IMR-90 (cell line): ENCODE measurements around the gene PDILT. TPM values are rescaled to one million over a fixed set of nuclear protein-coding genes. Genes with fewer than 3 reads are reported as not detected.

Experiments used
- ATAC-seq: fragments of 200-7000 bp; cut with Tn5 transposase; 2 replicates; pipeline ENCODE4 v1.9.1; 2020; ENCODE audit warnings: low read depth, mild to moderate bottlenecking, moderate library complexity
- BruUV-seq: library from RNA; stranded (reverse); fragments of 400-500 nt; replicated peaks from 2 replicates; lab custom pipeline; 2021; lab: Mats Ljungman, UMichigan
- CTCF ChIA-PET: fragments of 300-600 bp; formaldehyde crosslinking; extraction: SDS; loops from one replicate; lab custom pipeline; 2021; ENCODE audit warnings: antibody characterized with exemption; lab: Yijun Ruan, JAX
- POLR2A ChIA-PET: fragments of 300-600 bp; sonication (Branson Sonifier 250); formaldehyde crosslinking; loops from one replicate; lab custom pipeline; 2022; ENCODE audit warnings: antibody characterized with exemption; ENCODE audit not compliant: unreplicated experiment; lab: Charles Lee
- DNase-seq: peaks from one replicate; pipeline ENCODE4 v3.0.0; 2013
- H2AFZ ChIP-seq: replicated peaks from 2 replicates; pipeline ENCODE3; 2013; ENCODE audit warnings: low read length, mild to moderate bottlenecking; ENCODE audit not compliant: poor library complexity
- H2AK5ac ChIP-seq: 2 replicates; pipeline ENCODE4 v1.6.1; 2013; ENCODE audit warnings: low read depth, low read length, inconsistent platforms
- H2AK9ac ChIP-seq: replicated peaks from 2 replicates; pipeline ENCODE3; 2013; ENCODE audit warnings: mild to moderate bottlenecking, low read depth, low read length, moderate library complexity; ENCODE audit not compliant: poor library complexity
- H2BK120ac ChIP-seq: 2 replicates; pipeline ENCODE4 v1.6.1; 2013; ENCODE audit warnings: low read depth, low read length, inconsistent platforms
- H2BK15ac ChIP-seq: 3 replicates; pipeline ENCODE4 v1.6.1; 2013; ENCODE audit warnings: low read depth, low read length, inconsistent platforms
- H2BK20ac ChIP-seq: 2 replicates; pipeline ENCODE4 v1.6.1; 2013; ENCODE audit warnings: low read depth, mild to moderate bottlenecking, inconsistent platforms, low read length, moderate library complexity
- H2BK5ac ChIP-seq: 2 replicates; pipeline ENCODE4 v1.6.1; 2013; ENCODE audit warnings: mild to moderate bottlenecking, low read depth, low read length, inconsistent platforms; ENCODE audit not compliant: poor library complexity, severe bottlenecking
- H3K14ac ChIP-seq: replicated peaks from 2 replicates; pipeline ENCODE4 v1.6.1; 2013; ENCODE audit warnings: low read depth, low read length, inconsistent platforms
- H3K18ac ChIP-seq: 2 replicates; pipeline ENCODE4 v1.6.1; 2013; ENCODE audit warnings: low read depth, low read length, control low read depth
- H3K23ac ChIP-seq: 2 replicates; pipeline ENCODE4 v1.6.1; 2013; ENCODE audit warnings: low read depth, low read length, inconsistent platforms
- H3K27ac ChIP-seq: 2 replicates; pipeline ENCODE4 v1.5.1; 2013; ENCODE audit warnings: mild to moderate bottlenecking, control low read depth, low read length; ENCODE audit not compliant: insufficient read depth
- H3K27me3 ChIP-seq: 2 replicates; pipeline ENCODE4 v1.6.1; 2013; ENCODE audit warnings: low read length; ENCODE audit not compliant: control insufficient read depth, insufficient read depth
- H3K36me3 ChIP-seq: 2 replicates; pipeline ENCODE4 v1.6.1; 2013; ENCODE audit warnings: low read length, mixed read lengths; ENCODE audit not compliant: control insufficient read depth, insufficient read depth
- H3K4ac ChIP-seq: 2 replicates; pipeline ENCODE4 v1.6.1; 2013; ENCODE audit warnings: low read depth, low read length, inconsistent platforms
- H3K4me1 ChIP-seq: 2 replicates; pipeline ENCODE4 v1.6.1; 2013; ENCODE audit warnings: low read length, mixed read lengths; ENCODE audit not compliant: control insufficient read depth, insufficient read depth
- H3K4me2 ChIP-seq: 2 replicates; pipeline ENCODE4 v1.6.1; 2013; ENCODE audit warnings: low read depth, mild to moderate bottlenecking, control low read depth, low read length, moderate library complexity
- H3K4me3 ChIP-seq: 2 replicates; pipeline ENCODE4 v1.5.1; 2013; ENCODE audit warnings: low read depth, mild to moderate bottlenecking, control low read depth, low read length, moderate library complexity; ENCODE audit not compliant: insufficient read depth
- H3K56ac ChIP-seq: 2 replicates; pipeline ENCODE4 v1.6.1; 2013; ENCODE audit warnings: low read length, inconsistent platforms; ENCODE audit not compliant: insufficient read depth; ENCODE audit errors: extremely low read depth
- H3K79me1 ChIP-seq, 2 experiments: 2 replicates each; pipeline ENCODE4 v1.6.1; 2013; ENCODE audit warnings: low read length in 2 of 2, inconsistent platforms in 1 of 2, low read depth in 1 of 2
- H3K9ac ChIP-seq: 2 replicates; pipeline ENCODE4 v1.6.1; 2013; ENCODE audit warnings: low read depth, low read length, control low read depth
- H3K9me1 ChIP-seq: 2 replicates; pipeline ENCODE4 v1.6.1; 2013; ENCODE audit warnings: low read length, inconsistent platforms; ENCODE audit not compliant: insufficient read depth
- H3K9me3 ChIP-seq: 2 replicates; pipeline ENCODE4 v1.6.1; 2013; ENCODE audit warnings: low read length; ENCODE audit not compliant: control insufficient read depth, insufficient read depth
- H4K20me1 ChIP-seq: 2 replicates; pipeline ENCODE4 v1.6.1; 2013; ENCODE audit warnings: low read length, inconsistent platforms; ENCODE audit not compliant: insufficient read depth
- H4K5ac ChIP-seq: 2 replicates; pipeline ENCODE4 v1.6.1; 2013; ENCODE audit warnings: mild to moderate bottlenecking, low read depth, low read length, control low read depth
- H4K8ac ChIP-seq, 2 experiments: 2 replicates each; pipeline ENCODE4 v1.6.1; 2013; ENCODE audit warnings: low read depth in 2 of 2, low read length in 2 of 2, control low read depth in 1 of 2, inconsistent platforms in 1 of 2
- H4K91ac ChIP-seq: 2 replicates; pipeline ENCODE4 v1.6.1; 2013; ENCODE audit warnings: low read depth, low read length, inconsistent platforms; ENCODE audit not compliant: insufficient read depth
- CTCF ChIP-seq: conservative IDR thresholded peaks from 2 replicates; pipeline ENCODE4 v1.5.1; 2012; ENCODE audit warnings: mild to moderate bottlenecking, low read depth, low read length, improper control_type of control experiment
- USF2 ChIP-seq: fragments of 150-350 bp; IDR thresholded peaks from 2 replicates; pipeline ENCODE4 v1.6.1; 2017; ENCODE audit warnings: mild to moderate bottlenecking, antibody characterized with exemption, low read length, low read depth
- WGBS, 2 experiments: methylation state at CpG; one replicate each; pipeline versions ENCODE4 v1.1.5 to v1.1.7; 2013; ENCODE audit warnings: missing lambda C conversion rate in 2 of 2; ENCODE audit not compliant: insufficient read length in 1 of 2; ENCODE audit errors: extremely low coverage in 2 of 2; 5-methylcytosine and 5-hydroxymethylcytosine counted together
- dilution Hi-C: fragments of 300-500 bp; cut with HindIII; formaldehyde crosslinking; loops from one replicate; pipeline ENCODE4 v1.14.3; 2018; ENCODE audit warnings: low sequenced_read_pairs; ENCODE audit not compliant: unreplicated experiment
- in situ Hi-C: fragments of 300-500 bp; cut with MboI; formaldehyde crosslinking; loops from 3 replicates; pipeline ENCODE4 v1.14.3; 2019; ENCODE audit warnings: low sequenced_read_pairs, inconsistent platforms, mixed read lengths
- intact Hi-C: fragments of 100-400 bp; cut with micrococcal nuclease; formaldehyde crosslinking; loops from 2 replicates; pipeline ENCODE4 v1.10.0; 2022
- polyA plus RNA-seq, 3 experiments: library from polyadenylated mRNA; depleted of rRNA; stranded (reverse); fragments of >200 nt; gene quantifications; 2 replicates each; pipeline ENCODE4 v1.2.3, GENCODE V29; 2012; ENCODE audit warnings: low replicate concordance in 1 of 3
- total RNA-seq: library from RNA; depleted of rRNA; stranded (reverse); fragments of >200 nt; gene quantifications from 2 replicates; pipeline ENCODE4 v1.2.3, GENCODE V29; 2012

PDILT gene
- total and polyA plus RNA-seq, 2 of the 4 experiments (the other 2 are of a cell fraction) = not detected

GRCh38 chr16:20396846-20397467, 7.6 kb downstream of the PDILT start:
- no peaks in the 10 kb centered on the region for H3K27me3 ChIP-seq
- dilution Hi-C loops = no loop called here
- POLR2A ChIA-PET = no interaction called here
- no peak overlapping the region for H3K4ac ChIP-seq
- H3K4me2 ChIP-seq = no peak overlapping the region
- H3K4me3 ChIP-seq = no peak overlapping the region
- H3K18ac ChIP-seq = no peak overlapping the region
- H3K79me1 ChIP-seq = no peaks in the 10 kb centered on the region
- no peak overlapping the region for H3K27ac ChIP-seq
- no peak overlapping the region for H3K9ac ChIP-seq
- in situ Hi-C loops = loop anchor here (25.0 kb wide), 1 partner anchor 785 kb away; no protein-coding TSS in a partner anchor
- no peak overlapping the region for H4K91ac ChIP-seq
- H2AFZ ChIP-seq = no peak overlapping the region
- H4K8ac ChIP-seq = no peak overlapping the region
- intact Hi-C loops = no loop called here
- H3K14ac ChIP-seq = no peak overlapping the region
- no peaks in the 10 kb centered on the region for H4K20me1 ChIP-seq
- H3K23ac ChIP-seq = no peak overlapping the region
- H3K4me1 ChIP-seq = no peaks in the 10 kb centered on the region
- WGBS, 2 experiments = no CpG with 5 or more reads among the region's 7 CpGs
- no peak overlapping the region for H2BK5ac ChIP-seq
- TF ChIP-seq USF2 = no peak
- TF ChIP-seq CTCF = no peak
- no peak overlapping the region for H3K56ac ChIP-seq
- DNase-seq (no peak), ATAC-seq (no peak)
- no TSS peak for BruUV-seq
- no peak overlapping the region for H2AK5ac ChIP-seq
- H2AK9ac ChIP-seq = no peak overlapping the region
- H2BK120ac ChIP-seq = no peak overlapping the region
- no peak overlapping the region for H2BK20ac ChIP-seq
- CTCF ChIA-PET = interaction anchor here (0.5 kb wide), 1 partner anchor 50 kb away, joined by 3 read pairs; no protein-coding TSS in a partner anchor
- H4K5ac ChIP-seq = no peak overlapping the region
- H3K36me3 ChIP-seq = no peaks in the 10 kb centered on the region
- H3K9me3 ChIP-seq = peaks cover 3% of the 10 kb centered on the region; the same call in 1 of the 2 replicates
- H3K9me1 ChIP-seq = no peaks in the 10 kb centered on the region
- H2BK15ac ChIP-seq = no peak overlapping the region
